ENCODE data around the gene TRIM69.
"Not testable (repeated sequence)": the region's sequence is repeated elsewhere in the genome, so short reads cannot be mapped to it uniquely, and the experiment has no call there.

Gene TRIM69

DNA sequence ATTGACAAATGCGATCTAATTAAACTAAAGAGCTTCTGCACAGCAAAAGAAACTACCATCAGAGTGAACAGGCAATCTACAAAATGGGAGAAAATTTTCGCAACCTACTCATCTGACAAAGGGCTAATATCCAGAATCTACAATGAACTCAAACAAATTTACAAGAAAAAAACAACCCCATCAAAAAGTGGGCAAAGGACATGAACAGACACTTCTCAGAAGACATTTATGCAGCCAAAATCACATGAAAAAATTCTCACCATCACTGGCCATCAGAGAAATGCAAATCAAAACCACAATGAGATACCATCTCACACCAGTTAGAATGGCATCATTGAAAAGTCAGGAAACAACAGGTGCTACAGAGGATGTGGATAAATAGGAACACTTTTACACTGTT, 7.1 kb downstream of the TRIM69 start:
- DNase-seq (ENCODE audit: low read depth in 2 of 2), result not testable (repeated sequence)

- no peak for DNase-seq (ENCODE audit: low read depth in 2 of 2)
These were observed 17.0 kb downstream of the TRIM69 start for GRCh38 chr15:44753345-44753744.

DNA sequence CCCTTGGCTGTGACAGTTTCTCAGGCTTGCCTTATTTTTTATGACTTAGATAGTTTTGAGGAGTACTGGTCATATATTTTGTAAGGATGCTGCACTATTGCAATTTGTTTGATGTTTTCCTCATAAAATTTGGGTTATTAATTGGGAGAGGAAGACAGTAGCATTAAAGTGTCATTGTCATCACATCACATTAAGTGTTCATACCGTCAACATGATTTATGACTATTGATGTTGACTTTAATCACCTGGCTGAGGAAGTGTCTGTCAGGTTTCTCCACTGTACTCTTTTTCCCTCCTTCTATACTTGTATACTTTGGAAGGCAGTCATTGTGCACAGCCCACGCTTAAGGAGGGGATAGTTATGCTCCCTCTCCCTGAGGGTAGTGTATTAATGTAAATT, 26.9 kb downstream of the TRIM69 start:
- no peak for DNase-seq (ENCODE audit: low read depth in 2 of 2)

- DNase-seq (ENCODE audit: low read depth in 2 of 2), result no peak
These were observed 27.5 kb downstream of the TRIM69 start for GRCh38 chr15:44763848-44764247.

DNA sequence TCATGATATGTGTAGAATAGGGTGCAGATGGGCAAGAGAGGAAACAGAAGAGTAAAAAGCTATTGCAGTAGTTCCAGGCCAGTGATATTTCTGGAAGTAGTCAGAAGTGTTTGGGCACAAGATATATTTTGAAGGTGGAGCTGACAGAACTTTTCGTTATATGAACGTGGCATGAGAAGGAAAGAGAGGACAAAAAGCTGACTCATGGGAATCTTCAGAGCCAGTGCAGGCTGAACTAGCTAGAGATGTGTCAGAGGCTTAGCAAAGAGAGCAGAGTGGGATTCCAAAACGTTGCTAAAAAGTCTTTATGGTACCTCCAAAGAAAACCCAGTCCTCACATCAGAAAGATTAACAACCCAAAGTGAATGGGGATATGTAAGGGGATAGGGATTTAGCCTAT, 28.7 kb downstream of the TRIM69 start:
- DNase-seq (ENCODE audit: low read depth in 2 of 2), result no peak

- no peak for DNase-seq (ENCODE audit: low read depth in 2 of 2)
These were observed 33.2 kb downstream of the TRIM69 start for GRCh38 chr15:44769521-44769920.

GRCh38 chr15:44770715-44771114, 34.4 kb downstream of the TRIM69 start:
- not testable (repeated sequence) for DNase-seq (ENCODE audit: low read depth in 2 of 2)

DNA sequence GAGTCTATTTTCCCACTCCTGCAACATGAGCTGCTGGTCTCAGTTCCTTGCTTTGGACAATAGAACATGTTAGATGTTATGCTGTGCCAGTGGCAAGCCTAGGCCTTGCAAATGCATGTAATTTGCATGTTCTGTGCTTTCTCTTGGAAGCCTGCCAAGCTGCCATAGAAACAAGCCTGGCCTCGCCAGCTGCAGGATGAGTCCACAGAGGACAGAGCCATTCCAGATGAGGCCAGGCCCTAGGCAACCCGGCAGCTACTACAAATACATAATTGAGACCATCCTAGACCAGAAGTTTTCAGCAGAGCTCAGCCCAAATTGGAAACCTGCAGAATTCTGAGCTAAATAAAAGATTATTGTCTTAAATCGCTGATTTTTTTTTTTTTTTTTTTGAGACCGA, 39.6 kb downstream of the TRIM69 start:
- no peak for DNase-seq (ENCODE audit: low read depth in 2 of 2)

DNA sequence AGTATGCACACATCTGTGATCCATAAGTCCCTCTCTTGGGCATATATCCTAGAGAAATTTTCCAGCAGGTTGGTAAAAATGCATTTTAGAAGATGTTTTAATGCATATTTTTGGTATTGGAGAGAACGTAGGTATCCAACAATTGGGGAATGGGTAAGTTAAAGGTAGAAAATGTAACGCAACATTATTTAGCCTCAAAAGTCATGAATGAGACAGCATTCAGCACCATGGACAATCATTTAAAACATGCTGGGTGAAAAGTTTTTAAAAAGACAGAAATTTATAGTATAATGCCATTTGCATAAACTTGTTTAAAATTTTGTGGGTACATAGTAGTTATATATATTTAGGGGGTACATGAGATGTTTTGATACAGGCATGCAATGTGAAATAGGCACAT, 43.4 kb downstream of the TRIM69 start:
- DNase-seq (ENCODE audit: low read depth in 2 of 2), result no peak

- no peak for DNase-seq (ENCODE audit: low read depth in 2 of 2)
These were observed 44.3 kb downstream of the TRIM69 start for GRCh38 chr15:44780608-44781007.

GRCh38 chr15:44781128-44781810, 44.9 kb downstream of the TRIM69 start:
- no peak for DNase-seq (ENCODE audit: low read depth in 2 of 2)

- no peak for DNase-seq (ENCODE audit: low read depth in 2 of 2)
These were observed 46.2 kb downstream of the TRIM69 start for GRCh38 chr15:44782516-44782915.

- not testable (repeated sequence) for DNase-seq (ENCODE audit: low read depth in 2 of 2)
These were observed 48.6 kb downstream of the TRIM69 start for GRCh38 chr15:44784918-44785274.

DNA sequence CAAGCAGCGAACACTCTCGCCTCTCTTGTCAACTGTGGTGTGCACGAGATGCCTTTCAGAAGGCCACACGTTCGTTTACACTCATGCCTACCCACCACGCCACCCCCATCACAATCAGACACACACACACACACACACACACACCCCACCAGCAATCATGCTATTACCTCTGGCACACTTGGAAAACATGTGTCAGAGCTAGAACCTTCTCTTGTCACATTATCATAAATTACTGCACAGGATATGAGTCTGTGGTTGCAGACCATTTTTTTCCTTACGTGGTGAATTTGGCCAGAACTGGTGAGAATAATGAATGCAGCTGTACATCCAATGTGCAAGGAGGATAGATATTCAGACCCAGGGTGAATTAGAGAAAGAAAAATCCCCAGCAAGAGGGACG, 52.4 kb downstream of the TRIM69 start:
- peak in 1 of 2 experiments; percentile 28 for DNase-seq (ENCODE audit: low read depth in 2 of 2)

GRCh38 chr15:44790215-44790614, 53.9 kb downstream of the TRIM69 start:
- DNase-seq (ENCODE audit: low read depth in 2 of 2), result no peak

GRCh38 chr15:44790656-44791055, 54.3 kb downstream of the TRIM69 start:
- DNase-seq (ENCODE audit: low read depth in 2 of 2), result no peak

DNA sequence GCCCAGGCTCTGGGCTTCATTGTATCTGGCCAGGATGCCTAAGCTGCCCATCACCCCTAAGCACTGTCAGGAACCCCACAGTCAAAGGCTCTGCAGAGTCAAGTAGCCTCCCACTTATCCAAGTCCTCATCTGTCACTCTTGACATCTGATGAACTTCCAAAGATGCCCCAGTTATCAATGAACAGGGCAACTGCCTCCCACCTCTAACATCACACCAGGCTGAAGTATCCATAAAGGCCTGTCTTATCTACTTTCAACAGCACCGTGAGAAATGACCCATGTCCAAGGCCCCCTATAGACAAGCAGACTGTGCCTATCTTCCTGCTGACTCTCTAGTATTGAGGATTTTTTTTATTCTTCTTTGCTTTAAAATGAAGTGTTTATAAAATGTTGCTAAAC, 56.4 kb downstream of the TRIM69 start:
- no peak for DNase-seq (ENCODE audit: low read depth in 2 of 2)

- DNase-seq (ENCODE audit: low read depth in 2 of 2), result no peak
These were observed 57.7 kb downstream of the TRIM69 start for GRCh38 chr15:44794072-44794471.

DNA sequence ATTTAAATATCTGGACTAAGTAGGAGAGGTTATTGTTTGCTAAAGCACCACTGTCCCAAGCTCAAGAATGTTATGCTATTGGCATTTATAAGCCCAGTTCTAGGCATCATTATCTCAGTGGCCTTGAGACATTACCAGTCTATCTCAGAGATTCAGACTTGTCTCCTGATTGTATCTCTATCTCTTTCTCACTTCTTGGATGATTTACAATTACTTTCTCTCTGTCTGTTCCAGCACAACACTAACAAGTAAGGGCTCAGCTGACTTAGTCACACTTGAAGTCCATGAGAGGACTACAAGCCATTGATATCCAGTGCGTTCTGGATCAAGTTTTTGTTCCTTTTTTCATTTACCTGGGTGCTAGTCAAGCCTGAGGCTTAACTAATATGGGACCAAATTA, 60.2 kb downstream of the TRIM69 start:
- no peak for DNase-seq (ENCODE audit: low read depth in 2 of 2)

DNA sequence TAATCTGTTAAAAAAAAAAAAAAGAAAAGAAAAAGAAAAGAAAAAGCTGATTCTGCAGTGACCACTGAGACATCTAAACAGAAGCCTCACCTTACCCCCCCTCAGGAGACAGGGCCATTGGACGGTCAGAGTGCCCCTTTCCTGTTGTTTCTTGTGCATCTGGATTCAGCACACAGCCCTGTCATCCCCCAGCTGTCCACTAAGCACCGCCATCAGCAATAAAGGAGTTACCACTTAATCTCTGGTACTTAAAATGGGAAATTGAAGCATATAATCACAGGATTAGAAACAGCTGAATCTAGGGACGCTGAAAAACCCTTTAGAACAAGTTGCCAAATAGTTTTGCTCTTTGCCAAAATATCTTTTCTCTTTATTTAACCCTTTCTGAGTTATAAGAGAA, 62.5 kb downstream of the TRIM69 start:
- no peak for DNase-seq (ENCODE audit: low read depth in 2 of 2)

- no peak for DNase-seq (ENCODE audit: low read depth in 2 of 2)
These were observed 65.0 kb downstream of the TRIM69 start for GRCh38 chr15:44801364-44801763.

GRCh38 chr15:44801797-44802196, 65.5 kb downstream of the TRIM69 start:
- no peak for DNase-seq (ENCODE audit: low read depth in 2 of 2)

GRCh38 chr15:44802336-44802735, 66.0 kb downstream of the TRIM69 start:
- DNase-seq (ENCODE audit: low read depth in 2 of 2), result no peak

DNA sequence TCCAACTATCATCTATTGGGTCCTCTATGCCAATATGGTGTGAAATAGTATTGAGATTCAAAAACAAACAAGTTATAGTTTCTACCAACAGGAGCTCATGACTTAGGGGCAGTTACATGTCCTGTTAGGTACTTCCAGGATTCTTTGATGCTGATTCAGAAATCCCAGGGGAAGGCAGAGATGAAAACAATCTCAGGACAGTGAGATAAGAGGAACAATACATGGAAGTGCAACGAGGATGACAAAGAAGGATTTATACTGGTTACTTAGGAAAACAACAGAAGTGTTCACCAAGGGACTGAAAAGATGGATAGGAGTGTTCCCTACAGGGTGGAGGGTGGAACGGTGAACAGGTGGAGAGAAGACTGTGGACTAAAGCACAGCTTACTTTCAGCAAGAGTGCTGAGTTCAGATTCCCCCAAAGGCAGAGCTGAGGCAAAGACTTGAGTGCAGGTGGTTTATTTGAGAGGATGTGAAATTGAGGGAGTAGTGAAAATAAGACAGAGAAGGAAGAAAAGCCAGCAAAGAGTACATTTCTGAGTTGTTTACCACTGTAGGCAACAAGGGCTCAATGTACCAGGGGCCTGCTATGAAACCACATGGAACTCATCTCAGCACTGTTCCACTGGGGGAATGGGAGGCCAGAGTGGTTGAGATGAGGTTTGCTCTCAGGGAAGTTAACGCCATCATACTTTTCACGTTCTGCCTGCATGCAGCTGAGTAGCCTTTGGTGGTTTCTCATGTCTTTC, 68.1 kb downstream of the TRIM69 start:
- no peak for DNase-seq (ENCODE audit: low read depth in 2 of 2)
